ENCODE results near the gene VEGFC.

The VEGFC gene, protein sequence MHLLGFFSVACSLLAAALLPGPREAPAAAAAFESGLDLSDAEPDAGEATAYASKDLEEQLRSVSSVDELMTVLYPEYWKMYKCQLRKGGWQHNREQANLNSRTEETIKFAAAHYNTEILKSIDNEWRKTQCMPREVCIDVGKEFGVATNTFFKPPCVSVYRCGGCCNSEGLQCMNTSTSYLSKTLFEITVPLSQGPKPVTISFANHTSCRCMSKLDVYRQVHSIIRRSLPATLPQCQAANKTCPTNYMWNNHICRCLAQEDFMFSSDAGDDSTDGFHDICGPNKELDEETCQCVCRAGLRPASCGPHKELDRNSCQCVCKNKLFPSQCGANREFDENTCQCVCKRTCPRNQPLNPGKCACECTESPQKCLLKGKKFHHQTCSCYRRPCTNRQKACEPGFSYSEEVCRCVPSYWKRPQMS

DNA sequence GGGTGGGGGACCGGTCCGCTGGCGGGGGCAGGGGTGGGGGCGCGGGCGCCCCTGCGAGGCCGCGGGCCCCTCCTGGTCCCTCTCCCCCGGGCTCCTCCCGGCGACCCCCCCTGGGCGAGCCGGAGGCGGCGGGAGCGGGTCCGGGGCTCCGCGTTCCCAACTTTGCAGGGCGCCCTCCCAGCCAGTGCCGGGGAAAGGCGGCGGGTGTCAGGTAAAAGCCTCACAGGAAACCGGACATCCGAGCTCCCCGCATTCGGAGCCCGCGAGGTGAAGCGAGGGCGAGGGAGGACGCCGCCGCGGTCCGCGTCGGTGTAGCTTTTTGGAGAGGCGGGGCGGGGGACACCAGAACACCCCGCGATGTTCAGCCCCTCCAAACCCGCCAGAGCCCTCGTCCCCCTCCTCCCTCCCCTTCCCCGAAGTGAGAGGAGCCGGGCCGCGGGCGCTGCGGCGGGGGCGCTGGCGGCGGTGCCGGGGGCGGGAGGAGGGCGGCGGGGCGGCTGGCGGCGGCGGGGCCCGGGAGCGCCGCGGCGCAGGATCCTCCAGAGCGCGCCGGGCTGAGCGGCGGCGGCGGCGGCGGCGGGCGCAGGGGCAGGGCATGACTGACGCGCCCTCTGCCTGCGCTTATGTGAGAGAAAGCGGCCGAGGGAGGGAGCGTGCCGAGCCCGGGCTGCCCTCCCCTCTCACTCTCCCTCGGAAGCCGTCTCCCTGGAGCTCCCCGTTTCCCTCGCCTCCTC lies at the start of gene VEGFC:
TSS of gene VEGFC (minus strand) at position 597 of the 734 bp plus-strand sequence. CDS start 611 bp downstream, outside the sequence.
- DNase-seq (ENCODE audit: low spot score): peak; percentile 24

DNA sequence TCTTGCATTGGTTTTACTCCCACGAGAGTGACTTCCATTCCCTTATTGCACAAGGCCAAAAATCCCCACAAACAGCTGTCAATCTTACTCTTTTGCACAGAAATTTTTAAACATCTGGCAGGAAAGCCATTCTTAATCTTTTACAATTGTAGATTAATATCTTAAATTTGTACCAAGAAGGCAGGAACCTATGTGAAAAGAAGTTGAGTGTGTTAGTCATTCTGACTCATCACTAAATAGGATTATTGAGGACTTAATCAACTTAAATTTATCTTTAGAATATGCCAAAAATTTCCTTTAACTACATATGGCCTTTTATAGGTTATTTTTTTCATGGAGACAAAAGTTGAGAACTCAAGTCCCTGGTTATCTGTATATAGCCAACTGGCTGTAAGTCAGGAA lies 49.0 kb upstream of the VEGFC start:
- no peak for DNase-seq (ENCODE audit: low spot score)

DNA sequence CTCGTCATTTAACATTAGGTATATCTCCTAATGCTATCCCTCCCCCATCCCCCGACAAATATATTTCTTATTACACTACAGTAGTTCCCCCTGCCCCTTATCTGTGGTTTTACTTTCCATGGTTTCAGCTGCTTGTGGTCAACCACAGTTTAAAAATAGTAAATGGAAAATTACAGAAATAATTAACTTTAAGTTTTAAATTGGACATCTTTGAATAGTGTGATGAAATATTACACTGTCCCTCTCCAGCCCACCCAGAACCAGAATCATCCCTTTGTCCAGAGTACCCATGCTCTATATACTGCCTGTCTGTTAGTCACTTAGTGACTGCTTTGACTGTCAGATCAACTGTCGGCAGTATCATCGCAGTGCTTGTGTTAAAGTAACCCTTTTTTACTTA lies 47.4 kb upstream of the VEGFC start:
- no peak for DNase-seq (ENCODE audit: low spot score)

DNA sequence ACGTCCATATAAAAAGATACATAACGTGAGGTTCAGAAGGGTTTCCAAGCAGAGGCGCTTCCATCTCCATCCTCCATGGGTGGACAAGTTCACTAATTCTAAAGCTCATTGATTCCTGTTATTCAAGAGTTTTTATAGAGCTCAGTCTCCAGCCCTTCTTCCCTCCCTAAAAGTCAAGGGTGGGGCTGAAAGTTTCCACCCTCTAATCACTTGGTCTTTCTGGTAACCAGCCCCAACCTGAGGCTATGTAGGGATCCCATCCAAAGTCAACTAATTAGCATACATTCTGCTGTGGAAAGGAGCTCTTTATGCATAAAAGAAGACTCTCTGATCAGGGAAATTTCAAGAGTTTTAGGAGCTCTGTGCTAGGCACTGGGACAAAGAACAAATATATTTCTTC lies 46.9 kb upstream of the VEGFC start:
- no peak for DNase-seq (ENCODE audit: low spot score)

DNA sequence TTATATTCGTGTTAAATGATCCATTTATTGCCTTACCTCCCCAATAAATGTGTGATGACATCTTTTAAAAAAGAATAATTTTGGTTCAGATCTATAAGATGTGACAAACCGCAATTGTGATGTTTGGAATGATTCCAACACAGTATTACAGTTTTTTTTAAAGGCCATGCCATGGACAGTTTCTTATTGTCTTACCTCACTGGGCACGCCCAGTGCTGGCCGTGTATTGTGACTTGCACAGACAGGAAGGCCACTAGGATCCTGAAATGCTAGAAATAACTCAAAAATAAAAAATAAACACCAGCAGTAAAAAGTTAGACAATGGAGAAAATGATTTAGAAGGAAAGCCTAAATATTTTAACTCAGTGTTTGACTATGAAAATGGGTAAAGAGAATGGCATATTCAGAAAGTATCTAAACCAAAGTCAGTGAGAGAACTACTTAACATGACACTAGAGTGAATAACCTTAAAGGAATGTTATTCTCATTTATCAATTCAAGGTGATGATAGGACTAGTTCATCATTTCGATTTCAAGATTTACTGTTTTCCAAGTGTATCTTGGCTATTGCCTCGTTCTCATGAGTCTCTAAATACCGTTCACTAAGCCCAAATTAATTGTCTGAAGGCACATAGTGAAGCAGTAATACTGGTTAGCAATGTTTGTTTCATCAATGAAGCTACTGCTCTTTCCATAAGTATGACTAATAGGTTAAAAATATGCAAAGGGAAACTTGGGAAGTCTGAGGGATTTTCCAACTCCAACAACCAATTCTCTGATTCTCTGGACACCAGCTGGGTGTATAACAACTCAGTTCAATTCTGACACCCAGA lies 46.1 kb upstream of the VEGFC start:
- no peak for DNase-seq (ENCODE audit: low spot score)

DNA sequence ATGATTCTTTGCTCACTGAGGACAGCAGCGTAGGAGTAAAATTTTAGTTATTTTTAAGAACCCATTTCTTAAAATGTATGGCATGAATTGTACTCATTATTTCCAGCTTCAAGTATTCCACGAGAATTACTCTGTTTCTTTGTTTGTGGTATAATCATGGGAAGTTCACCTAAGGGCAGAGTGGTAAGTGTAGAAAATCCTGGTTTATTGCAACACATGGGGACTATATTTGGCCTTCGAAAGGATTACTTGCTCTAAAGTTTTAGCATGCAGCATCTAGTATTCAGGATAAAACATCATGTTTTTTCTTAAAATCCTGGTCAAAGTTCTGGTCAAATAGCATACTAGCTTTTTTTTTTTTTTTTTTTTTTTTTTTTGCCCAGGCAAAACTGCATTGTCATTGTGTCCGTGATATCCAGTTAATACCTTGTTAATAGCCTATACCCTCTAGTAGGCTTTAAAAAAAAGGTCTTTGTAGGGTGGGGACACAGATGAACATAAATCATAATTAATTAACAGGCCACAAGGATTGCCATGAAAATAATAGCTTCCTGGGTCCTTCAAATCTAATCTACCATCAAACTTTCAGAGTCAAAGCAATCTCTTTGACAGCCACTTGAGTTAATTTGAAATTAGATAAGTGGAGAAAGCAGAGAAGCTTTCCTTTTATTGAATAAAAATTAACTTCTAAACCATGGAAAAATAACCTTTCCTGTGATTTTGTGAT lies 44.6 kb upstream of the VEGFC start:
- no peak for DNase-seq (ENCODE audit: low spot score)

DNA sequence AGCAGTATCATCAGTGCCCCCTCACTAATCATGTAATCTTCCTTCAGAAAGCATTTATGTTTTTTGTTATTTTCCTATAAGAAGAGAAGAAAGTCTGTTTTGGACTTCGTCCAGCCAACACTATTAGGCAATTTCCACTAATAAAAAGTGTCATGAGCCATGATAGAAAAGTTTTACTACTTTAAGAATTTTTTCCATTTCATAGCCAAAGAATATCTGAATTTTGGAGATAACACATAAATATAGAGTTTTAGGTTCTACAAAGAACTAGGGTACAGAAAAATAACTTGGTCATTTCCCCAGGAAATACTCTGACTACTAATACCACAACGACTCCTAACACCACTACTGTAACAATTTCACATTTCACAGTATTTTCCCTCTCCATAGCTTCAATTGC lies 41.8 kb upstream of the VEGFC start:
- DNase-seq (ENCODE audit: low spot score): no peak

DNA sequence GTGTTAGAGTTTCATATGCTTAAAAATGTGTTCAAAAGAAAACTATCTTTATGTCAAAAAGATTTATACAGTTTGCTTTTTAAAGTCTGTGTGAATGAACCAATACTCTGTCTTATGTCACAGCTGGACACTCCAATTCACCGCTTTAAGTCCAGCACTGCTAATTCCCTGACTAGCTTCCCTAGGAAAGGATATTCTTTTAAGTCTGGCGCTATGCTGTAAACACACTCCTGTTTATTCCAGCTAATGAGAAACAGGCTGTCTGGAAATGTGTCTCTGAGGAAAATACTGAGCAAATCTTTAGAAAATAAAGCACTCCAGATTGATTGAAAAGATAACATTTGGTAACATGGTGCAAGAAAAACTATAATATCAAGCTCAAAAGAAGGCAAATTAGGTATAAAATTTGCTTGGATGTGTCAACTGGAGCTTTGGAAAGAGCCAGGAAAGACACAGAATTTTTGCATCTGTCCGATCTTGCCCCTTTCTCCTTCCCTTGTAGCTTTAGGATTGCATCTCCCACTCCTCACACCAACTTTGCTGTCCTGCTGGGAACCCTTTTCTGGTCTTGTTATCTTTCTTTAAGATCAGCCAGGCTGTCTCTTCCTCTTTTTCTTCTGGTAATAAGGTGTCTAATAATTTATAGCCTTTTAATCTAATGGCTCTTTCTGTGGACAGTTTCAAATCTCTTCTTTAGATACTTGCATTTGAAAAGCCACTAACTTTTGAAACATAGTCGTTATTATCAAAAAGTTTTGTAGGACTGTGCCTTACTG lies 40.9 kb upstream of the VEGFC start:
- no peak for DNase-seq (ENCODE audit: low spot score)

DNA sequence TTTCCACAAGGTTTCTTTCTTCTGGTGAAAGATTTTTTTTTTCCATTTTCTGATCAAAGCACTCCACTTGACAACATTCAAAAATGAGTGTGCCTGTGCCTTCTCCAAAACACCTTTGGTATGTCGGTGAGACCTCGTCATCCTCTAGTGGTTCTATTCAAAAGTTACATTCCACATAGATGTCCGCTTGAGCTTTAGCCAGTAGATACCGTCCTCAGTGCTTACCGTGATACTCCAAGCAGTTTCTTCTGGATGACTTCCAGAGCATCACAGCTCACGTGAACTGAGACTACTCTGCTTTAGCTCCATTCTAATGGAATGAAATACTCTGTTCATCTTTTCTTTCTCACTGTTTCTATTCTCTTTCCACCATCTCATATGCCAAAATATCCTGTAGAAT lies 38.2 kb upstream of the VEGFC start:
- DNase-seq (ENCODE audit: low spot score): no peak

DNA sequence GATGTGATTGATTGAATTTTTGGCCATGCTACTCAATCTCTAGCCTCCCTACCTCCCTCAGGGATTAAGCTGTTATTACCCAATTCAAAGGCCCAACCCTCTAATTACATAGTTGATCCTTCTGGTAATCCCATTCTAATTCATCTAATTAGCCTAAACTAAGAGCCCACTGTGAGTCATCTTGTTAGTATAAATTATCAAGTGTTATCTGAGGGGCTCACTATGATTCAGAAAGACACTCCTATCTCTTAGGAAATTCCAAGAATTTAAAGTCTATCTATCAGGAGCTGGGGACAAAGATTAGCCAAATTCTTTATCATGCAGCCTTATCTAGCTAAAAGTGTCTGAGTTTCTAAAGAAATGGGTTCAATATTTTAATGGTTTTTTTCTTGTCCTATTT lies 32.9 kb upstream of the VEGFC start:
- no peak for DNase-seq (ENCODE audit: low spot score)

DNA sequence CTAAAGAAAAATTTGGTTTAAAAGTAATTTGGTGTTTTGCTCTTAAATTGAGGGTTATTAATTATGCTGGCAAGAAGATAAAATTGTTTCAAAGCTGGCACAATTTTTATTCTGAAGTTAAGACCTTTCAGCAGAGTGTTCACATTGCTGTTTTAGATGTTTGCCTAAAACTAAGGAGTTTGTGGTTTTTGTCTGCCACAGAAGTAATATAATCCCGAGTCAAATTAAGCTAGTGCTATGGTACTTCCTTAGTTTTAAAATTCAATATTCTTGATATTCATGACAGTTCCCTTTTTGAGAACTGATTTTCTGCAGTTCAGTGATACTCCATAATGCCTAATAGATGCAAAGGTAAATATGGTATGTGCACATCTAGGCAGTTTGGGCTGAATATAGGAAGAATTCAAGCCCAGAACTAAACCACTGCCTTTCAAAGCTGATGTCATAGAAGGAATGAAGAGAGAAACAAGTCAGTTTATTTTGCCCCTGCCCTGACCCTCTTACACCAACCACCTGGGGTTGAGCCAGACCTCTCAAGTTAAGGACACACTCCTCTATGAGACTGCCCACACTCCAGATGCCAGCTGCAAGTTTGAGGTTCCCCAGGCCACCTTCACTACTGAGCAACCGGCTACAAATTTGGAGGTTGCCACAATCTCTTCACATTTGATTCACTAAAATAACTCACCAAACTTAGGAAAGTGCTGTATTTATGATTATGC lies 32.1 kb upstream of the VEGFC start:
- DNase-seq (ENCODE audit: low spot score): no peak

DNA sequence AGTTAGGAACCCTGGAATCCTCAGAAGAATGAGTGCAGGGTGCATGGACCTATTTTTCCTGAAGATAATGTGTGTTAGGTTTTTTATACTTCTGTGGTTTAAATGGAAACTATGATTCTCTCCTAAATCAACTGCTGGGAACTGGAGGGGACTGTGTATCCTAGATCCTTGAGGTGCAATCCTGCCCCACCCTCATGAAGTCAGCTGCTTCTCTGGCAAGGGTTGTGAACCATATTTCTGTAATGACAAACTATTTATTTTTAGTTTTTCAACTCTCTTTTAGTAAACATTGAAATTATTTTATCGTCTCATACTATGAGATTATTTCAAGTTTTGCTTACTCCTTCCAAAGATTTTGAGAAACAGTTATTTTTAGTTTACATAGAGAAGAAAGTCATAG lies 25.8 kb upstream of the VEGFC start:
- no peak for DNase-seq (ENCODE audit: low spot score)

DNA sequence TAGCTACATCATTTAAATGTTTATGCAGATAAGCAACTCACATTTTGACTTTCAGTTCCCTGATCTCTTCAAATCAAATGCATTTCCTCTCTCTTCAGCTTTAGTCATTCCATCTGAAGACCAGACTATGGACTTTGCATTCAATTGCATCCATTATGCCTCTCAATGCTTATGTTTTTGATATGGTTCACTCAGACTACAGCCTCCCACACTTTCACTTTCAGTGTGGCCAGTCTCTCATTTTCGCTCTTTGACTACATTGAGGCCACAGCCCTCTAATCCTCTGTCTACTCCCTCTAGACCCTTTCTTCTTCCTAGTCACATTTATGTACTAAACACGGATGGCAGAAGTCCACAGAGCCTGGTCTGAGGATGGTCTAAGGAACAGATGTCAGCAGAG lies 24.5 kb upstream of the VEGFC start:
- DNase-seq (ENCODE audit: low spot score): no peak

DNA sequence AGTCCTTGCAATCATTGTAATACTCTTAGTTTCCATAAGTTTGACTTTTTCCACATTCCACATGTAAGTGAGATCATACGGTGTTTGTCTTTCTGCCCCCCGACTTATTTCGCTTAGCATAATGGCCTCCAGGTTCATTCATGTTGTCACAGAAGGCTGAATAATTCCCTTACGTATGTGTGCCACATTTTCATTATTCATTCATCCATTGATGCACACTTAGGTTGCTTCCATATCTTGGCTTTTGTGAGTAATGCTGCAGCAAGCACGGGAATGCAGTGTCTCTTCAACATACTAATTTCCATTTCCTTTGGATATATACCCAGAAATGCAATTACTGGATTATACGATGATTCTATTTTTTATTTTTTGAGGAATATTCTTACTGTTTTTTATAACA lies 22.0 kb upstream of the VEGFC start:
- DNase-seq (ENCODE audit: low spot score): no peak

DNA sequence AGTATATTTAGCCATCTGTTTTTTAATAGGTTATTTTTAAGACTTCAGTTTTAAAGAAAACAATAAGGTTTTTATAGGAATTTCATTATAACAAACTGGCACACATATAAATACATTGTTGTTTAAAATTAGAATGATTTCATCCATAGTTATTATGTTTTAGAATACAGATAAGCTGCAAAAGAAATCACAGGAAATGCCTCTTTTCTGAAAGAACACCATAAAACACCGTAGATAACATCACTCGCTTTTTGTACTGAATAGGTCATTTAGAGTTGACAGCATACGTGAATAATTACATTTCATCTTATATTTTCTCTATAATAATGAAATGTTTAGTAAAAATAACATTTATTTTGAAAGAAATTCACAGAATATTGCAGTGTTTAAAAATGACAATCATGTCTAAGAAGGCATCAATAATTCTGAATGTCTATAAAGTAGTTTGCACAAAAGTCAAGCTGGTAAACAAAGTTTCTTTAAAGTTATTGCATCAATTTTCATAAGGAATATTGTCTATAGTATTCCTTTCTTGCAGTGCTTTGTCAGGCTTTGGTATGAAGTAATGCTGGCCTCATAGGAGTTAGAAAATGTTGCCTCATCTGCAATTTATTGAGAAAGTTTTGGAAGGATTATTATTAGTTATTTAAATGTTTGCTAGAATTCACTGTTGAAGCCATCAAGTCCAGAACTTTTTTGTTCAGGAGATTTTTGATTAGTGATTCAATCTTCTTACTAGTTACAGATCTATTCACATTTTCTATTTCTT lies 17.9 kb upstream of the VEGFC start:
- DNase-seq (ENCODE audit: low spot score): no peak

DNA sequence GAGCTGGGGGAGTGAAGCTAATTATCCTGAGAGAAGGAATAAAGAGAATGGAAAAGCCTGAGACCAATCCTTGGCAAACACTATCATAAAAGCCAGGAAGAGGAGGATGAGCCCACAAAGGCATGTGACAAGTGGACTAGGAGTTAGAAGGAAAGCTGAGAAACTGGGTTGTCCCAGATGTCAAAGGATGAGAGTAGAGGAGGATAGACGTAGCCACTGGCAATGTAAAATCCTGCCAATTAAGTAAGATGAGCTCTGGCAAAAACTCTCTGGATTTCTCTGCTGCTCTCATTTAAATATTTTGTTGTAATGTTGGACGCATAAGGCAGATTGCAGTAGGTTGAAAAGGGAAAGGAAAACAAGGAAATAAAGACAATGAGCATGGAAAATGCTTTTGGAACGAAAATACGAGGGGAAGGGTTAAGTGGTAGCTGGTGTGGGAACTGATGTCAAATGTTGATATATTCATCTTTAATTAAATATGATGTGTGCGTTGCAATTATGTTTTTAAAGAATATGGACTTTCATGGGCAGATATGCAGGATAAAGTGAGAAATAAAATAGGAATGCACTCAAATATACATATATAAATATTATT lies 14.2 kb upstream of the VEGFC start:
- no peak for DNase-seq (ENCODE audit: low spot score)

DNA sequence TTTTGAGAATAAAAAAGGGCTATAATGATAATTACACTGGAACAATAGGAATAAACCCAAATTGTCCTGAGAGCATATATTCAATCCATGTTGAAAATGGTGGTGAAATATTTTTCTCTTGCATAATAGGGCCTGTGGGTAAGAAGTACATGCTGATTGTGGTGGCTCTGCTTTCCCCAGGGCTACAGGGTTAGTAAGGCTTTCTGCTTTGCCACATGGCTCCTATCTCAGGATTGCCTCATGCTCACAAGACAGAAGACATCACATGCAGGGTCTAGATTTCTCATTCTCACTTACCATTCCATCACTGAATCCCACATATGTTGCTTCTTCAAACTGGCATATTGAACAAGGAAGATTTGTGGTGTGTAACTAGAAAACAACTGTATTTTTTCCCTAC lies 12.4 kb upstream of the VEGFC start:
- DNase-seq (ENCODE audit: low spot score): no peak

DNA sequence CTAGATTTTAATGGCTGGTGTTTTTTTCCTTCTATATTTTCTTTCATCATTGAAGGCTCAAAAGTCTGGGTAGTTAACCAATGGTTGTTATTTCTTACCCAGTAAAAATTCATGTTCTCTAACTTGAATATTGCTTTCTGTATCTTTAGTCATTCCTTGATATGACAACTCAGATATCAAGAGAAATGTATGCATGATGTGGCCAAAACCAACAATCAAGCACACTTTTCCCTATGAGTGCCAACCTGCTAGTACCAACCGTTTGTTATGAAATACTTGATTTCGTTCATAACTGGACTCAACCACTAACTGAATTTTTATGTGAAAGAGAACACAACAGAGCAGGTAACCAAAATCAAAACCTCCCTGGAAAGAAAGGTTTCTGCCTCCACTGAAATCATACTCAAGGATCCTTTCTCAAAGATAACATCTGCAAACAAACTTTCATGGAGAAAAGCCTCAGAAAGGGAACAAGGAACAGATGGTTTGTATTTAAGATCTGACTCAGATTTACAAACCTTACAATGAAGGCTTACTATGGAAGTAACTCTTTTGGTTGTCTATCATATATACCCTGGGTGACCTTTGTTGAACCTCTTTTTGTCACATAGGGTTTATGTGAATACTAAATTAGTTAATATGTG lies 8.3 kb upstream of the VEGFC start:
- DNase-seq (ENCODE audit: low spot score): no peak

DNA sequence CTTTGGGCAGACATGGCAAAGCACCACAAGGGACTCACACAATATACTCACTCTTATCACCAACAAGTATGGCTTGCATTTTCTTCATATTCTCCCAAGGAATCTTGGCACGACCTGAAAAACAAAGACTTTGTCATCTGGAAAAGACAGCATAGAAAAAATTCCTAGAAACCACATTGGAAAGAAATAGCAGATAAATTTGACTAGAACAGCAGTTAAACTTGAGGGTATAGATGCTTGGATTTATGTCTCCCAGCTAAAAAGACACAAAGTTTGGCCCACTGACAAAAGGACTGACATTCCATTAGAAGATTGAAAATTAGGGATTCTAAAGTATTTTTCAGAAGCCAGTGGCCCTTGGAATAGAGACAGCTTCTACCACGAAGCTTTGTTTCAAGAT lies 6.9 kb upstream of the VEGFC start:
- no peak for DNase-seq (ENCODE audit: low spot score)
